Uterus (tissue), 2 donors: ENCODE data around the gene KRTAP3-1.

Source experiments
- CTCF ChIP-seq, 4 experiments: fragments of 200-600 bp in 2 of 4; fragments of 450-650 bp in 2 of 4; sonication (generic) in 2 of 4; IDR thresholded peaks; one replicate each; pipeline ENCODE4 v1.5.1; 2016 to 2019; ENCODE audit warnings: antibody characterized with exemption in 4 of 4, mild to moderate bottlenecking in 2 of 4, moderate library complexity in 1 of 4
- POLR2A ChIP-seq, 2 donors: fragments of 450-650 bp; IDR thresholded peaks; one replicate each; pipeline ENCODE4 v1.6.1; 2016; ENCODE audit warnings: antibody characterized with exemption in 2 of 2, mild to moderate bottlenecking in 1 of 2, moderate library complexity in 1 of 2

- TF ChIP-seq POLR2A (IDR thresholded peaks at IDR 0.05) = no peak
- TF ChIP-seq CTCF (IDR thresholded peaks at IDR 0.05) = no peak
These were observed 4.5 kb downstream of the KRTAP3-1 start for GRCh38 chr17:41004397-41004796.
